ES-I3 (cell line): ENCODE measurements around the gene SRXN1.

Experiments used
- H3K36me3 ChIP-seq: 2 replicates; pipeline ENCODE4 v1.6.1; 2013; ENCODE audit warnings: mild to moderate bottlenecking, low read length, control low read depth, moderate library complexity; ENCODE audit not compliant: insufficient read depth
- H3K4me1 ChIP-seq: 2 replicates; pipeline ENCODE4 v1.6.1; 2013; ENCODE audit warnings: mild to moderate bottlenecking, control low read depth, low read length; ENCODE audit not compliant: insufficient read depth
- H3K9ac ChIP-seq: 2 replicates; pipeline ENCODE4 v1.6.1; 2013; ENCODE audit warnings: low read depth, mild to moderate bottlenecking, low read length, moderate library complexity
- H3K9me3 ChIP-seq: 2 replicates; pipeline ENCODE4 v1.6.1; 2013; ENCODE audit warnings: mild to moderate bottlenecking, low read length, moderate library complexity; ENCODE audit not compliant: control insufficient read depth, insufficient read depth

Gene SRXN1

DNA sequence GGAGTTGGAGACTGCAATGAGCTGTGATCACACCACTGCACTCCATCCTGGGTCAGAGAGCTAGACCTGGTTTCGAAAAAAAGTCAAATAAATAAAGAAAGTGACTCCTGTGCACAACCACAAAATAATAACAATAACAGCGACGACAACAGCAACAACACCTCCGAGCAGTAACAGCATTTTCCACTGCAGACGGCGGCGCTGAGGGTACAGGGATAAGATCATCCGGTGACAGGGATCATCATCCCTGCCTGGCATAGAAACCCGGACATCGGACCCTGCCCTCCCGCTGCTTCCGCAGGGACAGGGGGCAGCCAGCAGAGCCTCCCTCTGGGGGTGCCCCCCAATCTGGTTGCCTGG, 11.5 kb downstream of the SRXN1 start:
- Histone ChIP-seq H3K4me1 (no peaks in the 10 kb centered on the region; the same call in 1 of the 2 replicates), H3K9ac (no peak overlapping the region), H3K9me3 (no peaks in the 10 kb centered on the region), H3K36me3 (no peaks in the 10 kb centered on the region)

DNA sequence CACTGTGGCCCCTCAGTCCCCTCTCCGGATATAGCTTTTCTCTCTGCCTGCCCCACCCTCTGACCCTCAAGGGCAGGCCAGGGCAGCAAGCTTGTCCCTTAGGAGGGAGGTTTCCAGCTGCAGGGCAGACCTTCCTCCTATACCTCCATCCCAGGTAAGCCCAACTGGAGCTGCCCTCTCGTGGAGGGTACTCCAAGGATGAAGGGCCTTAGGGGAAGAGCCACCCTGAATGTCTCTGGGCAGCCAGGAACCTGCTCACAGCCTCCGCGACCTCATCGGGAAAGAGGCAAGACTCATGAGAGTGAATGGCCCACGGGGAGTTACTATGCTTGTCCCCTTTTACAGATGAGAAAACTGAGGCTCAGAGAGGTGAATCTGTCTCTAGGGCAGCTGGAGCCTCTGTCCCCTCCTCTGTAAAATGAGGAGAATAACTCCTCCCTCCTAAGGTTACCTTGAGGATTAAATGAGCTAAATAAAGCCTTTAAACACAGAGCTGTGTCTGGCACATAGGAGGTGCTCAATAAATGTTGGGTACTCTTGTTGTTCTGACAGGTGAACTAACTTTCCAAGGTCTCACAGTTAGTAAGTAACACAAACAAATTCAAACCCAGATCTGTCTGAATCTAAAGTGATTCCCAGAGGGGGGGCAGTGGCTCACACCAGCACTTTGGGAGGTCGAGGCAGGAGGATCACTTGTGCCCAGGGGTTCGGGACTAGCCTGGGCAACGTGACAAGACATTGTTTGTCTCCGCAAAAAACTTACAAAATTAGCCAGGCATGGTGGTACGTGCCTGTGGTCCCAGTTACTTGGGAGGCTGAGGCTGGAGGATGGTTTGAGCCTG, 12.1 kb downstream of the SRXN1 start:
- Histone ChIP-seq H3K4me1 (no peaks in the 10 kb centered on the region; the same call in 1 of the 2 replicates), H3K9ac (no peak overlapping the region), H3K9me3 (no peaks in the 10 kb centered on the region), H3K36me3 (no peaks in the 10 kb centered on the region)

DNA sequence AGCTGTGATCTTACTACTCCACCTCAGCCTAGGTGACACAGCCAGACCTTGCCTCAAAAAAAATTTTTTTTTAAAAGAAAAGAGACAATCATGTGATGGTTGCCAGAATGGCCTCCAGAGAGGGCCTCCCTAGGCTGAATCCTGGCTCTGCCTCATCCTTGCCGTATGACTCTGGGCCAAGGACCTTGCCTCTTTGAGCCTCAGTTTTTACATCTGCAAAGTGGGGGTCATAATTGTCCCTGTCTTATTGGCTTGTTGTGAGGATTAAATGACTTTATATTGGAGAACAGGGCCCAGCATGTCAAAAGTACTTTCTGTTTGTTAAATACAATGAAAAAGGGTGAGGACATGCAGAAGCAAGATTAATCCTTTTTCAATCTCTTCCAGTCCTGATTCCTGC, 14.4 kb downstream of the SRXN1 start:
- no peaks in the 10 kb centered on the region for H3K9me3 ChIP-seq
- no peak overlapping the region for H3K9ac ChIP-seq
- H3K4me1 ChIP-seq, result peaks cover 11% of the 10 kb centered on the region
- no peaks in the 10 kb centered on the region for H3K36me3 ChIP-seq

DNA sequence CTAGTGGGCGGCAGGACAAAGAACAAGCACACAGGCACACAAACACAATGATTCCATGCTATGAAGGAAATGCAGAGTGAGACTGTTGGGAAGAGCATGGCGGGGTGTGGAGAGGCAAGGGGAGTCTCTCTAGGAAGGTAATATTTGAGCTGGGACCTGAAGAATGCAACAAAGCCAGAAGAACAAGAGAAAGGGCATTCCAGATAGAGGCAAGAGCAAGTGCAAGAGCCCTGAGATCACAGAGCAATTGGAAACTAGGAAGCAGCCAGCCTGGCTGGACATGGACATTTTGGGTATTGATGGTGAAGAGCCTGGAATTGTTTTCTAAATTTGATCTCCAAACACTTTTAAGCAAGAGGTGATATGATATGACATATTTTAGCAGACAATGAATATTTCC, 15.4 kb downstream of the SRXN1 start:
- H3K36me3 ChIP-seq, result no peaks in the 10 kb centered on the region
- H3K9me3 ChIP-seq, result no peaks in the 10 kb centered on the region
- H3K4me1 ChIP-seq, result peaks cover 11% of the 10 kb centered on the region
- no peak overlapping the region for H3K9ac ChIP-seq

DNA sequence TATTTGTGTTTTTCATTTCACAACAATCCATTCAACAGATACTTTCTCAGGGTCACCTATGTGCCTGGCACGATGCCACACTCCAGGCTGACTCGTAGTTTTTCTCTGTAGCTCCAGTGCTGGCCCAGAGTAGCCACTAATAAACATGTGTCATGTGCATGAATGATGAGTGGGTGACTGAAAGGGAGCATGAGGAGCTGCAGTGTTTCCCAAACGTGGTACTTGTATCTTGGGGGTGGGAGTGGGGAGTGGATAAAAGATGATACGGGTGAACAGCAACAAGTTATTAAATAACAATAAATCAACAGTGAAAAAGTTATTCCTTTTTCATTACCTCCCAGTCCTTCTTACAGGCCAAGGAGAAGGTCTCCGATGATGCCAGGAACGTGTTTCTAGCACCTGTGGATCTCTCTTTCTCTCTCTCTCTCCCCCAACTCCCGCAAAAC, 17.1 kb downstream of the SRXN1 start:
- peaks cover 11% of the 10 kb centered on the region for H3K4me1 ChIP-seq
- H3K9me3 ChIP-seq, result no peaks in the 10 kb centered on the region
- H3K36me3 ChIP-seq, result no peaks in the 10 kb centered on the region
- H3K9ac ChIP-seq, result no peak overlapping the region

DNA sequence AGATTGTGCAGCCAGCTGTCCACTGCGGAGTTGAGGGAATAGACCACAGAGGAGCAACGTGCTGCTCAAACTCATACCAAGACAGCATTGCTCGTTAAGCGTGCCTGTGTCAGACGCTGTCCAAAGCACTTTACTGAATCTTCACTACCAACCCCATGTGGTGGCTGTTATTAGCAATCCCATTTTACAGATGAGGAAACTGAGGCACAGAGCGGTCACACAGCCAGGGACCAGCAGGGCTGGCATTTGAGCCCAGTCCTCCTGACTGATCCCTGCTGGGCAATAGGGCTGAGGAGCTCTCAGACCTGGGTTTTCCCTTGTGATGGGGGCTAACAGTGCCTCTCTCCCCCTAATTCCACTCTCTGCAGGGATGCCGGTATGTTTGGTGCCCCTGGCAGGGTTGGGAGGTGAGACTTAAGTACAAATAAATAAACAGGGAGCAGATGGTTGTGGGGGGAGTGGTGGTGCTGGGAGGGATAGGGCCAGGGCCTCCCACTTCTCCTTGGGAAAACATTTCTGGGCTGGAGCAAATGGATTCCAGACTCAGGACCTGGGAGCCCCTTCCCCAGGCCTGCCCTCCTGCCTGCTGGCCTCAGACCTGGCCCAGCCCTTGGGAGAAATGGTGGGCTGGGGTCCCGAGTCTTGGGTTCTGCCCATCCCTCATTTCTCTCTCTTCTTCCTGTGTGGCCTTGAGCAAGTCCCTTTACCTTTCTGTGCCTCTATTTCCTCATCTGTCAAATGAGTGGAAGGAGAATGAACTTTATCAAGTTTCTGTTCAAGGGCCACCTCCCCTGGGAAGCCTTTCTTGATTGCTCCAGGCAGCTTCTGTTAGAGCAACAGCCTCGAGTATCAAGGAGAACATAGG, 17.7 kb downstream of the SRXN1 start:
- Histone ChIP-seq H3K36me3 (no peaks in the 10 kb centered on the region), H3K9ac (no peak overlapping the region), H3K4me1 (peaks cover 11% of the 10 kb centered on the region), H3K9me3 (no peaks in the 10 kb centered on the region)

DNA sequence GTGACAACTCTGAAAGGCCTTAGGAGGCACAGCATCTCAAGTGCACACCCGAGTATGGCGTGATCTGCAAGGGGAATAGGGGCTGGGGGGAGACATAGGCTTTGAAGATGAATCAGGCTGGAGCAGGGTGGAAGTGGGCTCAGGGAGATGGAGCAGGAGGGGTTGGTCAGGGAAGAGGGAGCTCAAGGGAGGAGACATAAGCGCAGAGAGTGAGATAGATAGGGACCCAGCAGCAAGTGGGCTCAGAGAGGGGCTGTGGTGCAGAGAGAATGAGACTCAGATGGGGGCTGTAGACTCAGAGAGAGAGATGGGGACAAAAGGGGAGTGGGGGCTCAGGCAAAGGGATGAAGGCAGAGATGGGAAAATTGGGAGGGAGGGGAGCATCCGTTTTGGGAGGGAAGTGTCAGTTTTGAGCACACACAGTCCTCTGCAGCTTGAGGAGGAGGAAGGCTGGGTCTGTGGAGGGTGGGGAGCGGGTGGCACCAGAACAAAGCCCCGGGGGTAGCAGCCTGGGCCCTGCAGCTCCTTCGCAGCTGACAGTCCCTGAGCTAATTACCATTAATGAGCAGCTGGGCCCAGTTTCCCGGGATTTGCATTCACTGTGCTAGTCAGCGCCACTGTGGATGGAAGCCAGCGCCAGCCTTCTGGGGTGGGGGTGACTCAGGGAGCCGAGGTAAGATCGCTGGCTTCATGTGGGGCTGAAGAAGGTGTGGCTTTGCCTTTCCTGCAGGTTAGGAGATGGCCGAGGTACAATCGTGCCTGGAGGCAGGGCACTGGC, 18.7 kb downstream of the SRXN1 start:
- Histone ChIP-seq H3K9ac (no peak overlapping the region), H3K36me3 (no peaks in the 10 kb centered on the region), H3K9me3 (no peaks in the 10 kb centered on the region), H3K4me1 (peaks cover 11% of the 10 kb centered on the region)

DNA sequence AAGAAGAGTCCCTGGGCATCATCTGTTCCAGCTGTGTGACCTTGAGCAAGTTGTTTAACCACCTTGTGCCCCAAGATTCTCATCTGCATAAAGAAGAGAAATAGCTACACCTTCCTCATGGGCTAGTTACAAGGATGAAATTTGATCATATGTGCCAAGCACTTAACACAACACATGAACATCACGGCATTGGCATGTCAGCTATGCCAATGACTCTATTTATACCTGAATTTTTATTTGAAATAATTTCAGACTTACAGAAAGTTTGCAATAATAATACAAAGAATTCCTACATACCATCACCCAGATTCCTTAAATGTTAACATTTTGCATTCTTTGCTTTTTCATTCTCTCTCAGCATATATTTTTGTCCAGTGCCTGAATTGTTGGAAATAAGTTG, 21.9 kb downstream of the SRXN1 start:
- Histone ChIP-seq H3K9ac (no peak overlapping the region), H3K36me3 (no peaks in the 10 kb centered on the region), H3K9me3 (no peaks in the 10 kb centered on the region), H3K4me1 (peaks cover 11% of the 10 kb centered on the region)

DNA sequence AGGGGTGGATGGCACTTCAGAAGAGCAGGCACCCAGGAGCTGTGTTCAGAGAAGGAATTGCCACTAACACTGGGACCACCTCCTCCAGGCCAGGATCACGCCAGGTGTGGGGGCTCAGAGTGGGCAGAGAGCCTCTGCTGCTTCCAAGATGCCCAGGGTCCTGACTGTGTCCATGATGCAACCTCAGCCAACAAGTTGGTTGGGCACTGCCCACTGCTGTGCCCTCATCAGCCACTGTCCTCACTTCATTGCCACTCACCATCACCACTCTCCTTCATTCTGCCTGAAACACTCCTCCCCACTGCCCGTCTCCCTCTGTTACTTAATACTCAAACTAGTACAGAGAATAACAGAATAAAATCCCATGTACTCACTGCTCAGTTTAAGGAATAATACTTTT, 26.4 kb downstream of the SRXN1 start:
- Histone ChIP-seq H3K9ac (no peak overlapping the region), H3K9me3 (no peaks in the 10 kb centered on the region), H3K4me1 (peaks cover 10% of the 10 kb centered on the region), H3K36me3 (no peaks in the 10 kb centered on the region)

DNA sequence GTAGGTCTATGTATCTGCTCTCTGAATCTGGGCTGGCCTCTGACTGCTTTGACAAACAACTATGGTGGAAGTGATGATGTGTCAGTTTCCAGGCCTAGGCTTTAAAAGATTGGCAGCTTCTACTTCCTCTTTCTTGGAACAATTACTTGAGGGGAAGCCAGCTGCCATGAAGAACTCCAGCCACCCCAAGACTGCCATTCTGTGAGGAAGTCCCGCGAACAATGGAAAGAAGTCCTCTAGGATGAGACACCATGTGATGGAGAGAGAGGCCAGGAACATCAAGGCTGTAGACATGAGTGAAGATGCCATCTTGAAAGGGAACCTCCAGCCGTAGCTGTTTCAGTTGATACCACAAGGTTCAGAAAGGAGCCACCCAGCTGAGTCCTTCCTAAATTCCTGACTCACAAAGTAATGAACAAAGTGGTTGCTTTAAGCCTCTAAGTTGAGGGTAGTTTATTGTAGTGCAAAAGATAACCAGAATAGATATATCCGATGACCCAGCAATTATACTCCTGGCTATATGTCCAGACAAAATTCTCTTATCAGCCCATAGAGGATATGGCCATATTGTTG, 27.6 kb downstream of the SRXN1 start:
- no peaks in the 10 kb centered on the region for H3K9me3 ChIP-seq
- H3K9ac ChIP-seq, result no peak overlapping the region
- H3K4me1 ChIP-seq, result peaks cover 20% of the 10 kb centered on the region
- no peaks in the 10 kb centered on the region for H3K36me3 ChIP-seq

DNA sequence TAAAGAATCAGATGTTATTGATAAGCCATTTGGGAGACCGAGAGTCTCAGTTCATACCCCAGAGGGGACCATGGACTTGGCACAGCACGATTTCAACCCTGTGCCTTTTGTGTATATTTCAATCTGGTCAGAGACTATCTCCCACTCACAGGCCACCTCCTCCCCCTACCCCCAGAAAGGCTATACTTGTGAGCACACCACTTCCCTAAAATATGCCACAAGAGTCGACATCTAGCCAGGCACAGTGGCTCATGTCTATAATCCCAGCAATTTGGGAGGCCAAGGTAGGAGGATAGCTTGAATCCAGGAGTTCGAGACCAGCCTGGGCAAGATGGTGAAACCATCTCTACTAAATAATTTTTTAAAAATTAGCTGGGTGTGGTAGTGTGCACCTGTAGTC, 29.3 kb downstream of the SRXN1 start:
- Histone ChIP-seq H3K9me3 (no peaks in the 10 kb centered on the region), H3K4me1 (peaks cover 20% of the 10 kb centered on the region), H3K9ac (no peak overlapping the region), H3K36me3 (no peaks in the 10 kb centered on the region)

DNA sequence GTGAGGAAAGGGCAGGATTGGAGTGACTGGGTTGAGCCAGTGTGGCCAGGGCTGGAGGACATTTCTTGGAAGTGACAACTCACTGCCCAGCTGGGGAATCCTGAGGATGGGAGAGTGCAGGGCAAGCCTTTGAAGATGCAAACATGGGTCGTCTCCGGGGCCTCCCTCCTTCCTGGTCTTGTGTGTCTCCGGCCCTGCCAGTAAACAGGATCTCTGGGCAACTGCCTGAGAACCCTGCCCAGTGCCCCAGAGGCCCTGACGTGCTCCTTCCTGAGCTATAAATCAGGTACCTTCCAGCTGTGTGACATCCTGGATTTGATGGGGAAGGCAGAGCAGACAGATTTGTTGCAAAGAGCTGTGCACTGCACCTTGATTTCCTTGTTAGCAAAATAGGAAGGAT, 30.0 kb downstream of the SRXN1 start:
- Histone ChIP-seq H3K4me1 (peaks cover 20% of the 10 kb centered on the region), H3K36me3 (no peaks in the 10 kb centered on the region), H3K9ac (no peak overlapping the region), H3K9me3 (peaks cover 2% of the 10 kb centered on the region; the same call in 1 of the 2 replicates)

DNA sequence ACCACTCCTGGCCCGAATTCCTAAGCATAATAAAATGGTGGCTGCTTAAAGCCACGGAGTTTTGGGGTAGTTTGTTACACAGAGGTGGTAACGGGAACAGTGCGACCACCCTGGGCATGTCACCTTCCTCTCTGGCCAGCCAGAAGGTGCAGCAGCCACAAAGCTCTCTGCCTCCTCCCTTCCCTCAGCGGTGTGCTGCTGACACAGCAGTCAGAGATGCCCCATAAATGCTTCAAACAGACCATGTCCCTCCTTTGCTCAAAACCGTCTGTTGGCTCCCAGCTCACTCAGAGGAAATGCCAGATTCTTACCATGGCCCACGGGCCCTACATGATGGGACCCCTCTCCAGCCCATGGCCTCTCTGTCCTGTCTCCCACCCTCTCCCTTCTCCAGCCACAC, 30.8 kb downstream of the SRXN1 start:
- peaks cover 6% of the 10 kb centered on the region; the same call in 1 of the 2 replicates for H3K9me3 ChIP-seq
- H3K9ac ChIP-seq, result no peak overlapping the region
- peaks cover 20% of the 10 kb centered on the region for H3K4me1 ChIP-seq
- H3K36me3 ChIP-seq, result no peaks in the 10 kb centered on the region
